Stimulated activated CD4-positive, alpha-beta T cell treated with anti-CD3 and anti-CD28 coated beads, TNF-alpha, amount 100 ng/mL, for 24 hours (primary cell): Measurements from ENCODE around the gene DUS1L.
A peak's percentile ranks its signal among the peaks of the same experiment; 100 is the strongest.

Experiments used
- DNase-seq, 3 experiments: peaks; one replicate each; pipeline ENCODE4 v3.0.0-alpha.2; 2020; ENCODE audit warnings: low read depth in 3 of 3

DUS1L gene

DNA sequence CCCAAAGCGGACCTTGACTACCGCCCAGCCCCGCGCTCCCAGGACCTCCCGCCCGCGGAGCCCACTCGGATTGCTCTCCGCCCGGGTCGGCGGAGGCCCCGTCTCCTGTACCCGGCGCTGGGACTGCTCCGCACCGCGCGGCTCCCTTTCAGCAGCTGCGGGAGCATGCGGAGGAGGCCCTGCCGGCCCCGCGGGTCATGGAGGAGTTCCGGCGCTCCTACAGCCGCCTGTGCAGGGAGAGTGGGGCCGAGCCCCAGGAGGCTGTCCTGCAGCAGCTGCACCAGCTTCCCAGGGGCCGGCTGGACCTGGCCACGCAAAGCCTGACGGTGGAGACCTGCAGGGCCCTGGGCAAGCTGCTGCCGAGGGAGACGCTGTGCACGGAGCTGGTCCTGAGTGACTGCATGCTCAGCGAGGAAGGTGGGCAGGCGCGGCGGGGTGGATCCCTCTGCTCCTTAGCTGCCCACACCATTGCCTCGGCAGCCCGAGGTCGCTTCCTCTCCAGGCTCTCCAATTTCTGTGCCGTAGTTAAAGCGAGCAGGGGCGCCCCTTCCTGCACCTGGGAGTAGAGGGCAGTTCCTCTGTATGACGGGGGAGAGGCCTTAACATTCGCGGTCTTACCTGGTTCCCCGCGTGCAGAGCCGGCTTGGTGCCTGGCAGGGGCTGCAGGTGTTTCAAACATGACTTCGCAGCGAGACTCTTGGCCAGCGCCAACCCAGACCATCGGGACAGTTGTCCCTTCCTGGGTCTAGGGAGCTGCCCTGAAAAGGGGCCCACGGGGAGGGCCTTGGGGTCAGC lies 42.0 kb downstream of the DUS1L start:
- DNase-seq: no peak

DNA sequence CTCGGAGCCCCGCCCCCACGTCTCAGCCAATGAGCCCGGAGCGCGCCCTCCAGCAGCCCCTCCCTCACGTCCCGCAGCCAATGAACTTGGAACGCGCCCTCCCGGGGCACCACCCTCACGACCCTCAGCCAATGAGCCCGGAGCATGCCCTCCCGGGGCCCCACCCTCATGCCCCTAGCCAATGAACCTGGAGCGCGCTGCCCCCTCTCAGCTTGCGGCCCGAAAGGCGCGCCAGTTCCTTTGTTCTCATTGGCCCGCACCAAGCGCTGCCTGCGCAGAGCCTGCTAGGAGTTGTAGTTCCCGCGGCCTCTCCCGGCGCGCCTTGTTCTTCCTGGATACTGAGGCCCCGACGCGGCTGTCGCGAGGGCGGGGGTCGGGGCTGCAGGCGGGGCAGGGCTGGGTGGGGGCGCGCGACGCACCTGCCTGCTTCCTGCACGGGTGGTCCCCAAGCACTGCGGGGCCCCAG lies 42.6 kb downstream of the DUS1L start, which contains the start of gene LRRC45:
Gene LRRC45 (plus strand): TSS at position 325 of the 466 bp plus-strand sequence. CDS start 339 bp downstream, outside the sequence.
- DNase-seq: peak; percentile 99 to 100 (median 100)

DNA sequence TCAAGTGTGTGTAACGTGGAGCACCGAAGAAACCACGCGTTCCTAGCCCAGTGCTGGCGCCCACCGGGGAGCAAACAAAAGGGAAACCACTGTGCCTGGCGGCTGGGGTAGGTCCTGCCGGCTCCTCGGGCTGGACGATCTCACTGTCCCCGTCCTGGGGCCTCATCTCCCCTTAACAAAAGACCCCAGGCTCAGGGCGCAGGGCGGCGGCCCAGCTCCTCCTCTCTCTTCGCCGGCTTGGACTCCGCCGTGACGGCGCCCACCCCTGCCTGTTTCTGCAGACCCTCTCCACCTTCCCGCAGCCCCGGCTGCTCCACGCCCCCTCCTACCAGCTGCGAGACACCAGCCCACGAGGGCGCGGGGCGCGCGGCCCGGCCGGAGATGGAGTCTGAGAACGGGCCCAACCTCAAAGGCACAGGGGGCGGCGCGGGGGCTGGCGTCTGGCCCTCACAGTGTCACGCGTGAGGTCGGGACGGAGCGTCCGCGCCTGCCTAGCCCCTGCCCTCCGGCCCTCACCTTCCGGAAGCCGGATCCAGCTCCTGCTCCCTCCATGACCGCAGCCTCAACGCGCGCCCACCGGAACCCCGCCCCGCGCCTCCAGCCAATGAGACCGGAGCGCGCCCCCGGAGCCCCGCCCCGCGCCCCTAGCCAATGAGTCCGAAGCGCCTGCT lies 43.2 kb downstream of the DUS1L start, which contains the start of gene CENPX:
Gene CENPX (minus strand): TSS at position 569 of the 671 bp plus-strand sequence. CDS start 17 bp downstream, at position 552.
- no peak for DNase-seq

DNA sequence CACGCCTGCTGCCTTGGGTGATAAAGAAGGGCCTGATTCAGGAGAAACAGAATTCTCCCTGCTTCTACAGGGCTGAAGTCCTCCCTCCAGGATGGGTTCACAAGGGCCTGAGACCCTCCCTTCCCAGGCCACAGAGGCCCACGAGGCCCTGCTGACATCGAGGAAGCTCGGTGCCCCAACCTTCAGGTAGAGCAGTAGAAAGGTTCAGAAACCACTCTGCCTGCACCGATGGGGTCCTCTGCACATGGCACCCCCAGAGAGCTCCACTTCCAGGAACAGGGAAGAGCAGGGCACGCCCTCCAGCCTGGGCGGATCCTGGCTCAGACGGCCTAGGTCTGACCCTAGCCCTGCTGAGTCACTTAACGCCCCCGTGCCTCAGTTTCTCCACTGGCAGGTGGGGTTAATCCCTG lies 43.7 kb downstream of the DUS1L start:
- DNase-seq: no peak

DNA sequence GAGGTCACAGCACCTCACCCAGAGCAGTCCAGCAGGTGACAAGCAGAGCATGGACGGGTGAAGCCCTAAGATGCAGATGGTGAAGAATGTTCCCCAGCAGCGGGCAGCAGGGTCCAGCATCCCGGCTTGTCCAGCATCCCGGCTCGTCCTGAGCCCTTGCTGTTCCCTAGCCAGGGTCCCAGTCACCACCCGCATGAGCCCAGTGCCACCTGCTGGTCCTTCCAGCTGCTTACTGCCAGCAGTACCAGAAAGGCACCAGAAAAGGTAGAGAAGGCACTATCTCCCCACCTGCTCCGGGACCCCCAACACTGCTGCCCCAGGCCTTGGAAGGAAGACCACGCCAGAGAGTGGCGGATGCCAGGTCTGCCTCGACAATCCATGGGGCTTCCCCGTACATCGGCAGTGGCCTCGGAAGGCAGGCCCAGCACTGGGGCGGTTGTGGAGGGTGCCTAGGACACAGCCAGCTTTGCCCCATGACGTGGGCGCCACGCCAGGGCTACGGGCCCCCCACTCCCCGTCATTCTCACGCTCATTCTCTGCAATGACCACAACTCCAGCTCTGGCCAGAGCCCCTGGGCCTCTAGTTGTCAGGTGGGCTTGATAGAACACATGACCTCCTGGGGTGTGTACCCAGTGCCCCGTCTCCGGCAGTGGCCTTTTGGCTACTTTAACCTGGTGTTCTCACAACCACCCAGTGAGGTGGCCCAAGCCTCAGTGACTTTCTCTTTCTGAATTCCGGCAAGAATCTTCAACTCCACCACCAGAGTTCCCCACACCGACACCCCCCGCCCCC lies 44.3 kb downstream of the DUS1L start:
- peak in 1 of 3 experiments; percentile 56 for DNase-seq

DNA sequence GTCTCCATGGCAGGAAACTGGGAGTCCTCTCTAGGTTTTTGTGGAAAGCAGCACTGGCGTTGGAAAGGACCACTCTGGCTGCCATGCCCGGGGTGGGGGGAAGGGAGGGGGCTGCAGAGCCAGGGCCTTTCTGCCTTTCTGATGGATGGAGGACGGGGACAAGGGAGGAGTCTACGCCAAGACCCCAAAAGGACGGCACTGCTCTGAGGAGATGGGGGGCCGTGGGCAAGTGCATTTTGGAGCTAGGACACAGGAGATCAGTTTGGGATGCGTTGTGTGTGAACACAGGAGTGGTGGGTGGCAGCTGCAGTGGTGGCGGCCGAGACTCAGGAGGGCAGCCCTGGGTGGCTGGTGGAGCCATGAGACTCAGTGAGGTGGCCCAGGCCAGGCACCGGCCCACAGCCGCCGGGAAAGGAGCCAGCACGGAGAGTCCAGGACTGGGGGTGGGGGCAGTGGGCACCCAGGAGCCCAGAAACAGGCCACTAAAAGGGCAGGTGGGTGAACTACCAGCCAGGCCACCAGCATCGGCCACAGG lies 45.0 kb downstream of the DUS1L start:
- no peak for DNase-seq

DNA sequence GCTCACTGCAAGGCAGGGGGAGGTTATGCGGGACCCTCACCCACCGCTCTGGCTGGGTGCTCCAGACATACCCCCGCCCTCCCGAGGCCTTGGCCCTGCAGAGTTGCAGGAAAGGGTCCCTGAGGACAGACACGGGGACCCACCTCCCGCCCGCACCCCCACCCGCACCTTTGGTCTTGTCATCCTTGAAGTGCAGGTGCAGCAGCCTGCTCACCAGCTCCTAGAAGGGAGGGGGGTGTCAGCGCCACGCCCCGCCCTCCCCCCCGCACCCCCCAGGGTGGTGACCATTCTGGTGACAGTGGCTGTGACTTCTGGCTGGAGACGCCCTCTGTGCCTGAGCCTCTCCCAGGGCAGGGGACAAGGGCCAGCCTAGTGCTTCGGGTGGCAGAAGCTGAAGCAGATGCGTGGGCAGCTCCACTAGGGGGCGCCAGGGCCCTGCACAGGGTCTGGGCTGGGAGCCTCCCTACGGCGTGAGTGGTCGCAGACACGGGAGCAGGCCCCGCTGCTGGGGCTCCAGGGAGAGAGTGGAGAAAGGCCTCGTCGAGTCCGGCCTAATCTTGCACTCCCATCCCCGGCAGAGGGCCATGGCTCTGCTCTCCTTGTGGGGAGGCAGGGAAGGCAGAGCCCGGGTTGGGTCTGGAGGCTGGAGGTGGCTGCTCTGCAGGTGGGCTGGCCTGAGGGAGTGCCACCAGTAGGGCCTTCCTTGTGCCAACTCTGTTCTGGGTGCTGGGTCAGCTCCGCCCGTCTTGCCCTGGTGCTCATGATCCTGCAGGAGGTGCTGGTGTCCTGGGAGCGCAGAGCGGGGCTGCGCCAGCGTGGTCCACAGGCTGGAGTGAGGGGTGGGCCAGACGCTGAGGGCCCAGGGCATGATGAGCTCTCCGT lies 45.7 kb downstream of the DUS1L start:
- DNase-seq: peak in 2 of 3 experiments; percentile 54 to 74

DNA sequence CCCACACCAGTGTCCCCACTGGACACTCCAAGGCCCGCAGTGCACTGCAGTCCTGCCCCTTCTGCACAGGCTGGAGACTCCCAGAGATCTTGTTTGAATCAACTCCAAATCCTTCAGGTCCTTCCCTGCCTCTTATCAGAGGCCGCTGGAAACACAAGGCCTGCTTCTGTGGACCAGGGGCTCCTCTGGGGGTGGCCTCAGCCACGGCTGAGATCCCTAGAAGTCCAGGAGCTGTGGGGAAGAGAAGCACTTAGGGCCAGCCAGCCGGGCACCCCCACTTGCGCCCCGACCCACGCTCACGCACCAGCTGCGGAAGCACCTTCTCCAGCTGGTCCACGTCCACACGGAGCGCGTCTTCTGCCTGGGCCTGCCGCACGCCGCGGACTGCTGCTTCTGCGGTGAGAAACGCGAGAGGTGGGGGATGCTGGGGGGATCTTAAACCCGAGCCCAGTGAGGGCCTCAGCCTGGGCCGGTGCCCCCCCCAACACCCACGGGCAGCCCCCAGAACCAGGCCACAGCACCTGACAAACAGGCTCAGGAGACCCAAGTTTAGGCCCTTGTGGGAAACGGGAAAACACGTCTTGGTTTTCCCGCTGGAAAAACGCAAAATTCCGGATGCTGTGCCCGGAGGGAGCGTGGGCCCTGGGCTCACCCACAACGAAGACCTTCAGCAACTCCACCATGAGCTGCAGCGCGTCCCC lies 46.5 kb downstream of the DUS1L start:
- no peak for DNase-seq

DNA sequence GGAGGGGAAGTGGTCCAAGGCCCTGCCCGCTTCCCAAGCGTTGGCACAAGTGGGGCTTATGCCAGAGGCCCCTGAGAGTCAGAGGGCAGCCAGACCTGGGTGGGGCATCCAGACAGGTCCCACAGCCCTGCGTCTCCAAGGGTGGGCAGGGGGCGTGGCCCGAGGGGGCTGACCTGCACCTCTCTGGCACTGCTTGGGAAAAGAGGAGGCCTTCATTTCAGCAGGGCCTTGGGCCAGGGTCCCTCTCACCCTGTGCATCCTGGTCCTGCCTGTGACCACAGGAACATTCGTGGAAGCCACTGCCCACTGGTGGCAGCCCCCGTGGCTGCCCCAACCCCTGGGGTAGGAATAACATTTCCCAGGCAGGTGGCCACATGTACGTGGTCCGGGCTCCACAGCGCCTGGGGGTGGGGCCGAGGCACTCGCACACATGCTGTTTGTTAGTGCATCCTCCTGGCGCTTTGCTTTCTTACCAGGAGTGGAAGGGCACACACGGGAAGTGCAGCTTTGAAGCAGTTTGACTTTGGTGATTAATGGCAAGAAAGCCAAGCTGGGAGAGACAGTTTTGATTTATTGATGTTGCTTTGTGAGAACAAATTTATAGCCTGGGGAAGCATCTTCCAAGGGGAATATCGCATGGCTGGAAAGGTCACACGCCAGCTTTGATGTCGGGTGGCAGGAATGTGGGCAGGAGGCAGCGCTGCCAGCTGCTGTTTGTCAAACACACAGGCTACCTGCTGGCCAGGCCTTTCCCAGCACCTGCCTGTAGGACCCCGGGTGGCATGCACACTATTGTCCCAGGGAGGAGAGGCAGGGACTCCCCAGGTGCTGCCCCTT lies 47.2 kb downstream of the DUS1L start:
- DNase-seq: no peak

DNA sequence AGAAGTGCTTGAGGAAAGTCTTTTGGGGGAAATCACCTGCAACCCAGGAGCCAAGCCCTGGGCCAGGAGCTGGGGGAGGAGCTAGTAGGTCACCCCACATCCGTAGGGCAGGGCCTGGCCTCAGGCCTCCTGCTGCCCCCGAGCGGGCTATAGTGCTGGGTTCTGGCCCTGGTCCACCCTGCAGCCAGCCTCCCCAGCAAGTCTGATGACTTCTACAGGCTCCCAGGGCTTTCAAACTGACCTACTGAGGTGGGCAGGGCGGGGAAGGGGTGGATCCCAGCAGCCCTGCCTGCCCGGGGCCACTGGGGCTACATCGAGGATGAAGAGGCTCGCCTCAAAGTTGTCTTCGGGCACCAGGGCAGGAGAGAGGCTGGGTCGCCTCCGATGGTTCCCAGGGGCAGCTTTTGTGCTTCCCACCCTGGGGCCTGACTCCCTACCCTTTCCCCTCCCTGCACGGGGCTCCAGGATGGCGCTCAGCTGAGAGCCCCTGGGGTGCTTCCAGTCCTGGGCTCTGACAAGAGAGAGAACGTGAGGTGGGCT lies 47.9 kb downstream of the DUS1L start:
- no peak for DNase-seq

DNA sequence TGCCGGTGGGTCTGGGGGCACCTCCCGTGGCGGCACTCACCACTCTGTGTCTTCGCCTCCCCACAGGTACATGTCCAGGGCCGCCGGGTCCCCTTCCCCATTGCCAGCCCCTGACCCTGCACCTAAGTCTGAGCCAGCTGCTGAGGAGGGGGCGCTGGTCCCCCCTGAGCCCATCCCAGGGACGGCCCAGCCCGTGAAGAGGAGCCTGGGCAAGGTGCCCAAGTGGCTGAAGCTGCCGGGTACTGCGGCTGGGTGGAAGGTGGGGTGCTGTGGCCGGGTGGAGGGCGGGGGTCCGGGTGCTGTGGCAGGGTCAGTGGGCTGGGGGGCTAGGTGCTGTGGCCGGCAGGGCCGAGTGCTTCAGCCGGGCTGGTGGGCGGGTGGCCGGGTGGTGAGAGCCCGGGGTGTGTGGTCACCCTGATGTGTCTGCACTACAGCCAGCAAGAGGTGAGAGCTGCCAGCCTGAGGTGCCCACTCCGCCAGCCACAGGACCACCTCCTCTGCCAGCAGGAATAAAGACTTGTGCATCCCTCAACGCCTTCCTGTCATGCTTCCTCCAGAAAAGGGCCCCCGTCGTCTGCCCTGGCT lies 48.6 kb downstream of the DUS1L start:
- no peak for DNase-seq

DNA sequence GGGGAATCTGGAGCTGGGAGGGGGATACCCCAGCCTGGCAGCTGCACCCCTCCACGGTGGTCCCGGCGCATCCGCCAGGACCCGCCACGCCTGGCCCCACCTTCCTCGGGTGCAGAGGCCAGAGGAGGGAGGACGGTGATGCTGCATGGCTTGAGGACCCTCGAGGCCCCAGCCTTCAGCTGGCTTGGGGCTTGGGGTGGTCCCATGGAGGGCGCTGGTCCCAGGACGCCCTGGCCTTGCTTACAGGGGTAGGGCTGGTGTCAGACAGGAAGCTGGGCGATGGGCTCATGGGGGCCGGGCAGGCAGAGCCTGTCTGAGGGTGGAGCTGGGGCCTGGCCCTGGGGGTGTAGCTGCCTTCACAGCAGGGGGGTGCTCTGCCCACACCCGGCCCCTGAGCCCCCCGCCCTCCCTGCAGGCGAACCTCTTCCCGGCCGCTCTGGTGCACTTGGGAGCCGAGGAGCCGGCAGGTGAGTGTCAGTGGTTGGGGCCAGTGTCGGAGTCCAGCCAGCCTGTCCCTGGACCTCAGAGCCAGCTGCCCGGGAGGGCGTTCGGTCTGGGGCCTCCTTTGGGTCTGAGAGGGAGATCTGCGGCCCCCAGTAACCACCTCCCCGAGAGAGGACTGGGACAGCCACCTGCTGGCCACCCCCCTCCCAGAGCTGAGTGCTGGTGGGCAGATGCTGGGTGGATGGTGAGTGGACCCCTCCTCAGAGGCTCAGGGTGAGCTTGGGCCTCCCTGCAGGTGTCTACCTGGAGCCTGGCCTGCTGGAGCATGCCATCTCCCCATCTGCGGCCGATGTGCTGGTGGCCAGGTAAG lies 49.3 kb downstream of the DUS1L start:
- no peak for DNase-seq

DNA sequence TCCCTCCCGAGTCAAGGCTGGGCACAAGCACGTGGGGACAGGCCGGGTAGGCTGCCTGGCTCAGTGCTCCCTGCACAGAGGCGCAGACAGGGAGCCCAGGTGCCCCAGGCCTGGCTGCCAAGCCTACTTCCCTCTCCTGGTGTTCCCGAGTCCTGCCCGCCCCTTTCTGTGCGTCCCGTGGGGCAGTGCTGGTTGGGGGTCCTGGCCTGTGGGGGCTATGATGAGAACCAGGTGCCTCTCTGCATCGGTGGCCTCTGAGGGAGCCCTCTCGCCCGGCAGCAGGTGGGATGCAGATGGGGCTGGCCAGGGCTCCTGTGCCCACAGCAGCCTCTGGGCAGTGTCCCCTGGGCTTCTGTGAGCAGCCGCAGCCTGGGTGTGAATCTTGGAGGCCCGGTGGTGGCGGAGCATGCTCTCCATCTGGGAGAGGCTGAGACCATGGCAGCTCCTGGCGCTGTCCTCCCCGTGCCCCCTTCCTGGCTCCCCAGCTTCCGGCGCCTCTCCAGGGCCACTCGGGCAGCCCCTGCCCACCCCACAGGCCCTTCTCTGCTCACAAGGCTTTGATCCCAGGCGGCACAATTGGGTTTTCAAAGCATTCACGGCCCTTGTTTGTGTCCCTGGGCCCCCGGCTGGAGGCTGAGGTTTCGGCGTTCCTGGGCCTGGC lies 50.2 kb downstream of the DUS1L start:
- no peak for DNase-seq

DNA sequence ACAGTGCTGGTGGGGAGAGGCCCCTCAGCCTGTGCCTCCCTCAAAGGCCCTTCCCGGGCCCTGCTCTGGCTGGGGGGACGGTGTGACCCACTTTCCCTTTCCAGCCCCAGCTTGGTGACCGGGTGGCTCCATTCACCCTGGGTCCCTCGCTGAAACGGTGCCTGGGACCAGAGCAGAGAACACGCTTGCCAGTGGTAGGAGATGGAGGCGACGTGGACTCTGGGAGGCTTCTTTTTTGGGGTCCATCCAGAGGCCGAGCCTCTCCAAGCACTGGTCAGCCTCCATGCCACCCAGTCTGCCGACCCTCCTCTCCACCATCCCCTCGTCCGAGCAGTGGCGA lies 50.7 kb downstream of the DUS1L start:
- no peak for DNase-seq

DNA sequence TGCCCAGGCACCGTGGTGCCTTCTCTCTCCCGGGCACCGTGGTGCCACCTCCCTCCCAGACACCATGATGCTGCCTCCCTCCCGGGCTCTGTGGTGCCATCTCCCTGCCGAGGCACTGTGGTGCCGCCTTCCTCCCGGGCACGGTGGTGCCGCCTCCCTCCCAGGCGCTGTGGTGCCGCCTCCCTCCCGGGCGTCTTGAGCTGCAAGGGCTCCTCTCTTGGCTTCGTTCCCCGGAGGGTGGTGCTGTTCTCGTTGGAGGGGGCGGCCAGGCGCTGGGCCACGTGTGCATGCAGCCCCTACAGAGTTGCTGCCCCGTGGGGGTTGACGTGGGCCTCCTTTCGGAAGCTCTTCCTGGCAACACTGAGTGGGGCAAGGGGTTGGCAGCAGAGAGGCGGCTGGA lies 51.2 kb downstream of the DUS1L start:
- DNase-seq: no peak

DNA sequence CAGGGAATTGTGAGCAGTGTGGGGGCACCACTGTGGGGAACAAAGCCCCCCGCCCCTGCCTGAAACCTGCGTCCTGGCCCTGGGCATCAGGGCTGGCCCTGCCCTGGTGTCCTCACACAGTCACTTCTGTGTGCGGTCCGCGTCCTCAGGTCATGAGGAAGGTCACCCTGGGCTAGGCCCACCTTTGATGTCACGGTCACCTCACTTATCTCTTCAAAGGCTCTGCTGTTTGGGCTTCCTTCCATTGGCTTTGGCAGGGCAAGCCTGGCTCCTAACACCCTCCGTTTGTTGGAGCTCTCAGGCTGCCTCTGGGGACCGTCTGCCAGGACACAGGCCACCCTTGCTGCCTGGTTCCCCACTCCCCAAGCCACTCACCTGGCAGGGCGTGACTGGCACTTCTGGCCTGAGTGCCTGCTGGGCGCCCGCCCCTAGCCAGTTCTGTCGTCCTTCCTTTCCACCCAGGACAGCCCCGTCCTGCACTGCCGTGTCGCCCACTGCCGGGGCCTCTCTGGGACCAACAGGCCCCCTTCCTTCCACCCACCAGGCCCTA lies 51.8 kb downstream of the DUS1L start:
- no peak for DNase-seq

DNA sequence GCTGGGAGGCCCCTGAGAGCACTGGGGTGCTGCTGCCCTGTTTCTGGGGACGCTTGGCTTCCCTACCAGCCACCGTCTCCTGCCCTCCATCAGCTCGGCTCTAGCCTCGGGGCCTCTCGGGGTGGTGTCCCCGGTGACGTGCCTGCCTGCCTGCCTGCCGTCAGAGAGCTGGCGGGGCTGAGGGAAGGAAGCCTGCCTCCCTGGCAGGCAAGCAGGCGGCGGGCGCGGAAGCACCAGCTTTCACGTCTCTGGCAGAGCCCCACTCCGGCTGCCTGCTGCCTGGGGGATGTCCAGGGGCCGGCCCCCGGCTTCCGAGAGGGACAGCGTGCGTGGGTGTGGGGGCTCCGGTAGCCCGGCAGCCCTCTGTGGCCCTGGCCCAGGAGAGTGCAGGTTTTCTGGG lies 52.3 kb downstream of the DUS1L start:
- DNase-seq: no peak
